GM23248 (cell line): ENCODE results near the gene PLD5. TPM values are rescaled to one million over a fixed set of nuclear protein-coding genes. Genes with fewer than 3 reads are reported as not detected.
"Not testable (repeated sequence)": the region's sequence is repeated elsewhere in the genome, so short reads cannot be mapped to it uniquely, and the experiment has no call there.

Experiments used
- DNase-seq: peaks from one replicate; pipeline ENCODE4 v3.0.0-alpha.2; 2015
- H2AFZ ChIP-seq: fragments of 200-600 bp; sonication (generic); 2 replicates; pipeline ENCODE4 v1.6.1; 2016; ENCODE audit warnings: antibody characterized with exemption
- H3F3A ChIP-seq: fragments of 200-600 bp; sonication (generic); 2 replicates; pipeline ENCODE4 v1.6.1; 2016; ENCODE audit warnings: mild to moderate bottlenecking, antibody characterized with exemption, mixed run types; ENCODE audit not compliant: insufficient read depth
- H3K27ac ChIP-seq: fragments of 200-600 bp; sonication (generic); 2 replicates; pipeline ENCODE4 v1.5.1; 2016; ENCODE audit warnings: mild to moderate bottlenecking
- H3K27me3 ChIP-seq: fragments of 200-600 bp; sonication (generic); replicated peaks from 2 replicates; pipeline ENCODE4 v1.6.1; 2016; ENCODE audit warnings: mild to moderate bottlenecking; ENCODE audit not compliant: insufficient read depth
- H3K36me3 ChIP-seq: fragments of 200-600 bp; sonication (generic); 2 replicates; pipeline ENCODE4 v1.6.1; 2016; ENCODE audit warnings: low read depth, mild to moderate bottlenecking
- H3K4me1 ChIP-seq: fragments of 200-600 bp; sonication (generic); 2 replicates; pipeline ENCODE4 v1.6.1; 2016; ENCODE audit warnings: mild to moderate bottlenecking; ENCODE audit not compliant: insufficient read depth
- H3K4me2 ChIP-seq: fragments of 200-600 bp; sonication (generic); one replicate; pipeline ENCODE4 v1.6.1; 2016; ENCODE audit warnings: mild to moderate bottlenecking; ENCODE audit not compliant: unreplicated experiment
- H3K4me3 ChIP-seq: fragments of 200-600 bp; sonication (generic); 2 replicates; pipeline ENCODE4 v1.5.1; 2016; ENCODE audit warnings: mild to moderate bottlenecking
- H3K79me2 ChIP-seq: fragments of 200-600 bp; sonication (generic); 2 replicates; pipeline ENCODE4 v1.6.1; 2016; ENCODE audit warnings: mild to moderate bottlenecking; ENCODE audit not compliant: insufficient read depth
- H3K9ac ChIP-seq: fragments of 200-600 bp; sonication (generic); 2 replicates; pipeline ENCODE4 v1.6.1; 2016; ENCODE audit warnings: mild to moderate bottlenecking
- H3K9me2 ChIP-seq: fragments of 200-600 bp; sonication (generic); 2 replicates; pipeline ENCODE4 v1.6.1; 2016; ENCODE audit warnings: mixed run types, mild to moderate bottlenecking, moderate library complexity; ENCODE audit not compliant: insufficient read depth
- H3K9me3 ChIP-seq: fragments of 200-600 bp; sonication (generic); one replicate; pipeline ENCODE4 v1.6.1; 2017; ENCODE audit warnings: low read depth
- H4K20me1 ChIP-seq: fragments of 200-600 bp; sonication (generic); 2 replicates; pipeline ENCODE4 v1.6.0; 2016; ENCODE audit not compliant: insufficient read depth
- EZH2 ChIP-seq: fragments of 200-600 bp; sonication (generic); IDR thresholded peaks from 2 replicates; pipeline ENCODE4 v1.6.1; 2018; ENCODE audit warnings: antibody characterized with exemption, mild to moderate bottlenecking; ENCODE audit not compliant: insufficient read depth, poor library complexity, severe bottlenecking
- EZH2phosphoT487 ChIP-seq: fragments of 200-600 bp; sonication (generic); IDR thresholded peaks from 2 replicates; pipeline ENCODE4 v1.6.1; 2018; ENCODE audit warnings: antibody characterized with exemption, moderate library complexity, mild to moderate bottlenecking, low read depth; ENCODE audit not compliant: insufficient read depth
- WGBS, 2 experiments: methylation state at CpG; one replicate each; pipeline ENCODE4 v1.1.6; 2015 to 2017; ENCODE audit warnings: low lambda C conversion rate in 2 of 2, low coverage in 1 of 2; ENCODE audit errors: missing lambda C conversion rate in 2 of 2; 5-methylcytosine and 5-hydroxymethylcytosine counted together
- in situ Hi-C: fragments of 300-500 bp; cut with MboI; formaldehyde crosslinking; loops from 2 replicates; pipeline ENCODE4 v1.15.0; 2020
- polyA plus RNA-seq: library from polyadenylated mRNA; unstranded; fragments of >200 nt; fragmentation: Nextera tagmentation; extraction: Ambion mirVana; gene quantifications from 2 replicates; pipeline ENCODE4 v1.2.1, GENCODE V29; 2016
- total RNA-seq: library from RNA; depleted of rRNA; stranded (reverse); fragments of >200 nt; shearing (Covaris generic); gene quantifications from 2 replicates; pipeline ENCODE4 v1.2.3, GENCODE V29; 2014

PLD5 gene
- total and polyA plus RNA-seq, 2 experiments from 2014 or later, result 0.14 TPM; not detected in 1

- WGBS, 2 experiments, result 5 to 7% methylated on average over 4 of the region's 4 CpGs
- H3K4me2 ChIP-seq, result no peak overlapping the region
- in situ Hi-C loops, result no loop called here
- no peaks in the 10 kb centered on the region for H3K79me2 ChIP-seq
- no peaks in the 10 kb centered on the region for H3K4me1 ChIP-seq
- DNase-seq, result no peak
- H2AFZ ChIP-seq, result no peak overlapping the region
- no peaks in the 10 kb centered on the region for H3K36me3 ChIP-seq
- H3K27me3 ChIP-seq, result no peaks in the 10 kb centered on the region
- no peaks in the 10 kb centered on the region for H3K9me2 ChIP-seq
- H3F3A ChIP-seq, result no peaks in the 10 kb centered on the region
- H4K20me1 ChIP-seq, result no peaks in the 10 kb centered on the region
- no peak overlapping the region for H3K27ac ChIP-seq
- H3K9me3 ChIP-seq, result no peaks in the 10 kb centered on the region
- TF ChIP-seq EZH2phosphoT487 (no peak), EZH2 (no peak)
- no peak overlapping the region for H3K9ac ChIP-seq
- H3K4me3 ChIP-seq, result no peak overlapping the region
Observed at GRCh38 chr1:242100921-242101320, 423.6 kb downstream of the PLD5 start.

DNA sequence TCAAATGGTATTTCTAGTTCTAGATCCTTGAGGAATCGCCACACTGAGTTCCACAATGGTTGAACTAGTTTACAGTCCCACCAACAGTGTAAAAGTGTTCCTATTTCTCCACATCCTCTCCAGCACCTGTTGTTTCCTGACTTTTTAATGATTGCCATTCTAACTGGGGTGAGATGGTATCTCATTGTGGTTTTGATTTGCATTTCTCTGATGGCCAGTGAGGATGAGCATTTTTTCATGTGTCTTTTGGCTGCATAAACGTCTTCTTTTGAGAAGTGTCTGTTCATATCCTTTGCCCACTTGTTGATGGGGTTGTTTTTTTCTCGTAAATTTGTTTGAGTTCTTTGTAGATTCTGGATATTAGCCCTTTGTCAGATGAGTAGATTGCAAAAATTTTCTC lies 427.2 kb downstream of the PLD5 start:
- H4K20me1 ChIP-seq, H3K4me2 ChIP-seq, H3K9me3 ChIP-seq, H3K4me1 ChIP-seq, H3F3A ChIP-seq, H3K9me2 ChIP-seq, H2AFZ ChIP-seq, DNase-seq, H3K36me3 ChIP-seq, in situ Hi-C loops, H3K4me3 ChIP-seq, H3K9ac ChIP-seq, H3K27ac ChIP-seq, H3K27me3 ChIP-seq, H3K79me2 ChIP-seq: not testable (repeated sequence)
- WGBS, 2 experiments, result 23 to 25% methylated on average over 3 of the region's 3 CpGs

- H3K36me3 ChIP-seq, result no peaks in the 10 kb centered on the region
- DNase-seq, result no peak
- H3K4me3 ChIP-seq, result no peak overlapping the region
- H4K20me1 ChIP-seq, result no peaks in the 10 kb centered on the region
- no peak overlapping the region for H3K27ac ChIP-seq
- in situ Hi-C loops, result no loop called here
- H2AFZ ChIP-seq, result no peak overlapping the region
- H3K4me2 ChIP-seq, result no peak overlapping the region
- no peak overlapping the region for H3K9ac ChIP-seq
- H3K79me2 ChIP-seq, result no peaks in the 10 kb centered on the region
- WGBS, 2 experiments, result 32 to 40% methylated on average over 11 of the region's 11 CpGs
- H3K4me1 ChIP-seq, result no peaks in the 10 kb centered on the region
- no peaks in the 10 kb centered on the region for H3F3A ChIP-seq
- H3K27me3 ChIP-seq, result 0 out of 2 replicates have a peak, but pooled peaks cover 3% of the 10 kb centered on the region
- H3K9me3 ChIP-seq, result no peaks in the 10 kb centered on the region
- no peak for TF ChIP-seq EZH2
- no peak for TF ChIP-seq EZH2phosphoT487
- no peaks in the 10 kb centered on the region for H3K9me2 ChIP-seq
Observed at GRCh38 chr1:242093116-242093515, 431.4 kb downstream of the PLD5 start.

DNA sequence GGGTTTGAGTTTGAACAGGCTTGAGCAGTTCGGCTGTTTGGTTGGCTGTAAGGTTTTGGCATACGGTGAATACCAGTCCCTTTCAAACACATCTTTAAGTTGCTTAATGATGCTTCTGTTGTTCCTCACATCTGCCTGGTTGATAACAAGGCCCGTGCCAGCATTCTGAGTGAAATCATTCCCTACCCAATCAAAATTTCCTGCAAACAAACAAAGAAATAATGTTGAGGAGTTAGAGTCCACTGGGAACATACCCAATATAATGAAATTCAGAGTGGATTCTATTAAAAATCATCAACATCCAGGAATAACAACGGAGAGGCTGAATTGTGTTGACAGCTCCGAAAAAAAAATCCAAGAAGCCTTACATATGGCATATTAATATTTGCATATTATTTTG lies 434.6 kb downstream of the PLD5 start:
- 2 to 4% methylated on average over 5 of the region's 5 CpGs for WGBS, 2 experiments
- Histone ChIP-seq H3K79me2 (no peaks in the 10 kb centered on the region), H3K36me3 (no peaks in the 10 kb centered on the region), H4K20me1 (no peaks in the 10 kb centered on the region), H3K4me2 (no peak overlapping the region), H3K4me3 (no peak overlapping the region), H3K9me2 (no peaks in the 10 kb centered on the region), H3K27ac (no peak overlapping the region), H3K9me3 (no peaks in the 10 kb centered on the region), H3K27me3 (0 out of 2 replicates have a peak, but pooled peaks cover 3% of the 10 kb centered on the region), H2AFZ (no peak overlapping the region), H3K4me1 (no peaks in the 10 kb centered on the region), H3F3A (no peaks in the 10 kb centered on the region), H3K9ac (no peak overlapping the region)
- DNase-seq, result no peak
- in situ Hi-C loops, result no loop called here
- TF ChIP-seq EZH2phosphoT487 (no peak), EZH2 (no peak)

DNA sequence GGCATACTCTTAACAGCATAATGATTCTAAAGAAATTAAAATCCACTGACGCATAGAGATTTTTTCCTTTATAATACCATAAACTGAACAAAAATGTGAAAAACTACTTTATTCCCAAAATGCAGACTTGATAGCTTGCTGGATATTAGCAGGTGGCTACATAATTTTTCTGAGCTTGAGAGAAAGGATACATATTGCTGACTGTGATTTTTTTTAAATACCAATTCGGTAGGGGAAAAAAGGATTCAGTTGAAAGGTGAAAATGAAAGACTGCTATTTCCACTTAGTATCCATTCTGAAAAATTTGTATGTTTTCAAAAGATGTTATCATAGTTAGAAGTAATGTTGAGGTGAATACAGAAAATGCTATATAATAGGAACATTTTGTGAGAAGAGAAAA lies 435.6 kb downstream of the PLD5 start:
- Histone ChIP-seq H3K27me3 (0 out of 2 replicates have a peak, but pooled peaks cover 3% of the 10 kb centered on the region), H3K4me2 (no peak overlapping the region), H3K79me2 (no peaks in the 10 kb centered on the region), H3K27ac (no peak overlapping the region), H3K9me3 (no peaks in the 10 kb centered on the region), H3K4me1 (no peaks in the 10 kb centered on the region), H3K9ac (no peak overlapping the region), H3K36me3 (no peaks in the 10 kb centered on the region), H3F3A (no peaks in the 10 kb centered on the region), H2AFZ (no peak overlapping the region), H3K9me2 (no peaks in the 10 kb centered on the region), H3K4me3 (no peak overlapping the region), H4K20me1 (no peaks in the 10 kb centered on the region)
- TF ChIP-seq EZH2phosphoT487, result no peak
- TF ChIP-seq EZH2, result no peak
- DNase-seq, result no peak
- 45 to 53% methylated on average over 2 of the region's 2 CpGs for WGBS, 2 experiments
- in situ Hi-C loops, result no loop called here
